CD4-positive, alpha-beta T cell treated with Interleukin-15 for 1 hour (primary cell): Measurements from ENCODE around the gene SPATA31C2.
"Not testable (repeated sequence)": the region's sequence is repeated elsewhere in the genome, so short reads cannot be mapped to it uniquely, and the experiment has no call there.

Source experiments
- DNase-seq: peaks from one replicate; pipeline ENCODE4 v3.0.0-alpha.2; 2020

Gene SPATA31C2

DNA sequence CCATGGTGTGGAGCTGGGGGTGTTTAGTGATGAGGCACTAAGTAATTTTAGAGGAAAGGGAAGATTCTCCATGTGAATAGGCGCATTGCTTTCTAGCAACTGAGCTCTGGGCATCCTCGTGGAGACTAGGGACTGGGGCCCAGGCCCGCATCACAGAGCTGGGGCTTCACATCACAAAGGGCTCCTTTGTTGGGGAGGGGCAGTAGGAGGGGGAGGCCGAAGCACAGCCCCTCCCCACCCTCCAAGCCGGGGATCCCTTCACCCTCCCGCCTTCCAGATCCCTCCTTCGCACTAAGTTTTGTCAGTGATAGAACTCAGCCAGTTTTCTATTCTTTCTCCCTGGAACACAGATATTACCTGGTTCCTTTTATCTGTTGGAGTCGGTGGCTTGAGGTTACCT lies at the start of gene SPATA31C2:
Gene SPATA31C2, minus strand, starts transcription at position 101 of the 400 bp plus-strand sequence. Its CDS starts 29 bp downstream, at position 72.
- not testable (repeated sequence) for DNase-seq

DNA sequence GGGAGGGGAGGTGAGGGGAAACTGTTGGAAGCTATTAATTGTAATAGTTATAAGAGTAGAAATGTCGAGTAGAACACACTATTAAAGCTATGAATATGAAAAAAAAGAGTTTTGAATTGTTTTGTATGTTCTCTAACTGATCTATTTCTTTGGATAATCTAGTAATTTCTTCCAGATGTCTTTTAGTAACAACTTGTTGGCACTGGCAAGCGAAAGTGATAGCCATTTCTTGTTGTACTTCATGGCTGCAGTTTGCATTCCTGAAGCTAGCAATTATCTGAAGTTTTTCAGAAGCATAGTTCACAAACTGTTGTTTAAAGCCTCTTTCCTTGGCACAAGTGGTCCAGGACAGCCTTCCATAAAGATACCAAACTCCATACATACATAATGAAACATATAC lies 49.4 kb upstream of the SPATA31C2 start:
- DNase-seq: no peak

DNA sequence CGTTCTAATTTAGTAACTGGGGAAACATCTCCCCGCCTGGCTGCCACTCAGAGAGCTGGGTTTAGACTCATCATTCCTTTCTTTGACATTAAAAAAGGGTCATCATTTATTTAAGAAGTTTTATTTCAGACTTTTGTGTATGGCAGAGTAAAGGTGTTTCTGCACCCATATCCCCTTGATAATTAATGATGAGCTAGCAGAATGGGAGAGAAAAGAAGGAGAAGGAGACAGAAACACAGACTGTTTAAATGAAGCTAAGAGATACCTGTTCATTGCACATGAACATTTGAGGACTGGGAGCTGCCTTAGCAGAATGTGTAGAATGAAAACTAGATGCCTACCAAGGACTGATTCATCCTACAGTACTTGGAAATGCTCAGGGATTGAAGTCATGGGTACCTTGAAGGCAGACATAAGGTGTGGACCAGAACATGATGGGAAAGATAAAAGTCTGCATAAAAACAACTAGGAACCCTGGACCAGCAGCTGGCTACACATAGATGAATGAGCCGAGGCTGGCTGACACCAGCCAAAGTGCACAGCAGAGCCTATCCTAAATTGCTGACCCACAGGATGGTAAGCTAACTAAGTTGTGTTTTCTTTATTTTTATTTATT lies 48.3 kb upstream of the SPATA31C2 start:
- DNase-seq: no peak

DNA sequence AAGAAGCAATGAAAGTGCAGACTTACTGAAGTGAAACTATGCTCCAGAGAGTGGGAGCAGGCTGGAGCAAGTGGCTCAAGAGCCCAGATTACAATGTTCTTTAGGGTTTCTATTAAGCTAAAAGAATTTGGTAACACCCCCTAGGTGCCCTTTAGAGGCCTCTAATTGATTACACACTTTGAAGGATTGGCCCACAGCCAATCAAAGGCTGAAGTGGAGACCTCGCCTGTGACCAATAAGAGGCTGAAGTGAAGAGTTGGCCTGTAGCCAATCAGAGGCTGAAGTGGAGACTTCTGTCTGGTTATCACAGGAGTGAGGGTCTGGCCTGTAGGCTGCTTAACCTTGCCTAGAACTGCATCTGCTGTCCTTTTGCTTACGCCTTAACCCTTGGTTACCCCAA lies 46.7 kb upstream of the SPATA31C2 start:
- DNase-seq: no peak

DNA sequence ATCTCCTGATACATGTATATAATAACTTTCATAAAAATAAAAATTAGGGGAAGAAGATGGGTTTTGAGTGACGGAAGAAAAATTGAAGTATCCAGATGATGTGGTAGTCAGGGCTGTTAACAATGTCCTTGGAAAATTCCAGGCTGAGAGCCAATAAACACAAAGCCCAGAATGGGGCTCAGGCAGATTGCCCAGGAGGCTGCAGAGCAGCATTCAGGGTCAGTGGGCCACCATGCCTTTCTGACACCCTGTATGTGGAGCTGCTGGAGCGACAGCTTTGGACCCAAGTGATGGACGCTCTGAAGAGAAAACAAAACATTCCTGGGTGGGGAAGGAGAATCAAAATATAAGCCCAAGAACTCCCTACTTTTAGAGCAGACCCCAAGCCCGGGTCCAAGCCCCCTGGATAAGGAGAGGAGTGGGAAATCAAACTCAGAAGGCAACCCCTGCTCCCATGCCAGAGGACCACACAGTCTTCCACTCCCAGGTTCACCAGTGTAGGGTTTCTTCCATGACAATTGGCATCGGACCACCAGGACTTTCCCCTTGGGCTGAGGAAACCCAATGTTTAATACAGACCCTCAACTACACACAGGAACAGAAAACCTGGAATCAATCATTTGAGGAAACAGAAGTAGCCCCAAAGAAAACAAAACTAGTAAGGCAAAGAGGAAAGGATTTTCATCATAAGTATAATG lies 45.7 kb upstream of the SPATA31C2 start:
- no peak for DNase-seq

DNA sequence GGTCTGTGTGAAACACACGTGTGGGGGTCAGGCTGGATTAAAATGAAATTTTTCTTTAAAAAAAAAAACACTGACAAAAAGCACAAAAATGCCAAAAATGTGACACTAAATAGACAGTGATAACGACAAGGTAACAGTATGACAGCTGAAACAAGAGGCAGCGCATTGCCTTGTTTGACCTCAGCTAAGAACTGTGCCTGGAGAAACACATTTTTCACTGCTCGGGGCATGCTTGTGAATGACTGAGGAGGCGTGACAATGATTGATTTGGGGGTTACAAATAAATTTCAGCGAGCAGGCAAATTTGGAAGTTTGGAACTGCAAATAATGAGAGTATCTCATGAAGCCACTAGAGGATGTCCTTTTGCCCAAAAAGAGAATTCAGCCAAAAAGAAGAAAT lies 44.2 kb upstream of the SPATA31C2 start:
- DNase-seq: no peak

DNA sequence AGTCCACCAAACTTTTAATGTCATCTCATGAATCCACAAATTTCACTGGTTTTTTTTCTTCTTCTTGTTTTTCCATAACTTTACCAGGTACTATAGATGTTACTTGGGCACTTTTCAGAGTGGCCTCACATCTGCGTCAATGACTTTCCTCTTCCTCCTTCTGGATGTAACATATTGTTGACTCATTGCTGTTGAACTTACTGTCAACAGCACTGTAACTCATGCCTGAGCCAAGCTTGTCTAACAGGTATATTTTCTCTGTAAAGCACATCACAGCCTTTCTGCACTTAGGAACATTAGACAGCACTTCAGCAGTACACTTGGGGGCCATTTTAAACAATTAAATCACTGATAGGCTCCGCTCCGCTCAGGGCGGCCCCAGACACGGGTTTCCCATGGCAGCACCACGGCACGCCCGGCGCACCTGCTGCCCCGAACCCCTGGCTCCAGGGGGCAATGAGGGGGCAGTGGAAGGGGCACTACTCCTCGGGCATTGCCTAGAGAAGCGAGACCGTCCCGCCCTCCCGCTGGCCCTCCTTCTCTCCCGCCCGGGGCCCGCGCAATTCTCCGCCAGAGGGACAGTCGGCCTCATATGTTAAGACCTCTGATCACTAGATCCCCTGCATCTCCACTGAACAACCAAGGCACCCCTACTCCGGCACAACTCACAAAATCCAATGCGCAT lies 41.9 kb upstream of the SPATA31C2 start:
- DNase-seq: no peak

DNA sequence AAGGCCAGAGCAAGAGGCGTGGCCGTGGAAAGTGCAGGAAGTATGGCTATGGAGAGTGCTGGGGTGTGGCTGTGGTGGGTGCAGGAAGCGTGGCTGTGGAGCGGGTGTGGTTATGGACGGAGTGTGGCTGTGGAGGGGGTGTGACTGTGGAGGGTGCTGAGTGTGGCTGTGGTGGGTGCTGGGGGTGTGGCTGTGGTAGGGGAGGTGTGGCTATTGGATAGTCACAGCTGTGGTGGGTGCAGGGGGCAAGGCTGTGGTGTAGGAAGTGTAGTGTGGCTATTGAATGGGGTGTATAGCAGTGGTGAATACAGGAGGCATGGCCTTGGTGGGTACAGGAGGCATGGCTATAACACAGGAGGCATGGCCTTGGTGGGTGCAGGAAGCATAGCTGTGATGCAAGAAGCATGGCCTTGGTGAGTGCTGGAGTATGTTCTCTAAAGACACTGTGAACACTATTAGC lies 40.8 kb upstream of the SPATA31C2 start:
- peak; percentile 19 for DNase-seq

DNA sequence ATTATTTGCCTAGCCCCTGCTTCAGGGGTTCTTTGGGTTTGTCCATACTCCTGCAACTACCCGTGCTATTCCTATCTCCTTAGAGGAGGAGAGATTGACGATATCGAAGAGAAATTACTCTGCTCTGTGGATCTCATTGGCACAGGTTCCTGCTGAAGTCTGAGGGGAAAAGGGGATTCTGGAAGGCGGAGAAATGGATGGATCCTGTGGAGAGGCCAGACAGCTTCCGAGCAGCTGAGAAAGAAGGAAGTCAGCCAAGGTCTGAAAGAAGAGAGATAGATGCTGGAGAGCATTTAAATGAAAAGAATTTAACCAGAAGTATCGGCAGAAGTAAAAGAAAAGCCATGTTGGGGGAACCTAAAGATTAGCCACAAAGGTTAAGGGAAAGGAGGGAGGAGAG lies 40.4 kb upstream of the SPATA31C2 start:
- no peak for DNase-seq

DNA sequence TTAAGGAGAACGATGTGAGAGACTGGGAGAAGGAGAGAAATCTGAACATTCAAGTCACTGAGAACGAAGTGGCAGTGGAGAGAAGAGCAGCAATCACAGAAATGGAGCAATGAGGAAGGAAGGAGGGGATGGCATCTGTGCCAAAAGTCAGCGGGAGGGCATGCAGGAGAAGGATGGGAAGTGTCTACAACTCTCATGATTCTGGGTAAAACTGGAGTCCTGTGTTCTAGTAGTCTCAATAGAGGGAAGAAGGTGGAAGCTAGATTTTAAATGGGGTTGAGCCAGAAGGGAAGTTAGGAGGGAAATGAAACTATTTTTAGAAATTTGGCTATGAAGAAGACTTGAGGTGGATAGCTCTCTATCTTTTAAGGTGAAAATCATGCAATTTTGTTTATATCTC lies 39.1 kb upstream of the SPATA31C2 start:
- no peak for DNase-seq

DNA sequence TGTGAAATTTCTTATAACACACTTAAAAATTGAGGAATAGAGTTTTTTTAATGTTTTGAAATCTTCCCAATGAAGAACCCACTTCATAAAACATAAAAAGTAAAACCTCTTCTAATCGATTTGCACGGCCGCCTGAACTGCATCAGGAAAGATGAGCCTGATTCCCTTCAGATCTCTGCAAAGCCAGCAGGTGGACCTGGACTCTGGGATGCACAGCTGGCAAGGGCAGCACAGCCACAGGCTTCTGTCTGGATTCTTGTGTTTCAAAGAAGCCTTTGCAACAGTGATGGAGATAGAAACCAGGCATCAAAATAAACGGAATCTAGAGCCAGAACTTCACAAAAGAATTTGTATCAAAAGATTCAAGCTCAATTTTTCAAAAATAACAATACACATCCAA lies 36.0 kb upstream of the SPATA31C2 start:
- DNase-seq: no peak

DNA sequence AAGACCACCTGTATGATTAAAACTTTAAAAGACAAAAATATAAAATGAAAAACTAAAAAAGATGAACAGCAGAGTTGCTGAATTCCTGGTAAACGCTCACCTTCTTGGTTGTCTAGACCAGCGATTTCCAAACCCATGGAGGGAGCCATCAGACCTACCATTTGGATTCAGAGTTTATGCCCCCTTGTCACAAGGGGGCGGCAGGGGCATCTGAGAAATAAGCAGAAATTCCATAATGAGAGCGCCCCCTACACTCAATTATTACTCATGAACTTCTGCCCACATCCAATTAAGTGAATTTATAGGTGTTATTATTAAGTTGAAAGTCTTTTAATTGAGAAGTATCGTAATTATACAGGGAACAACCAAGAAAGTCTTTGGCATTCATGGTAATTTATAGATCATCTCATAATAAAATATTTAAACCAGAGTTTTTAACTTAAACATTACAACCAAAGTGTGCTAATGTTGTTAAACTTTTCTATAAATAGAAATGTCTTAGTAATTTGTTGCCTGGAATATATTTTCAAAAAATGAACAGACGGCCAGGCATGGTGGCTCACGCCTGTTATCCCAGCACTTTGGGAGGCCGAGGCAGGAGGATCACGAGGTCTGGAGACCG lies 35.2 kb upstream of the SPATA31C2 start:
- DNase-seq: peak; percentile 36

DNA sequence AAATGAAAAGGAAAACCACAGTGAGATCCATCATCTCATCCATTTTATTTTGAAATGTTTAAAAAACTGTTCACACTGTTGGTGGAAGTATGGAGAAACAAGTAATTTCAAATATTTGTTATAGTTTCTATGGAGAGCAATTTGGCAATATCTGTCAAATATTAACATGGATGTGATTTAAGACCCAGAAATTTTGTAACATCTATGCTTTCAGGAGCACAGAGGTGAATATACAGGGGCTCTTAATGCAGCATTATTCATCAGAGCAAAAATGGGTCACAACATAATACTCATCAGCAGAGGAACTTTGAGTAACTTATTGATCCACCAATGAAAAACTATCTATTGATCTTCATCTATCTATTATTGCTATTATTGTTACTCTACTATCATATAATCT lies 31.4 kb upstream of the SPATA31C2 start:
- no peak for DNase-seq

DNA sequence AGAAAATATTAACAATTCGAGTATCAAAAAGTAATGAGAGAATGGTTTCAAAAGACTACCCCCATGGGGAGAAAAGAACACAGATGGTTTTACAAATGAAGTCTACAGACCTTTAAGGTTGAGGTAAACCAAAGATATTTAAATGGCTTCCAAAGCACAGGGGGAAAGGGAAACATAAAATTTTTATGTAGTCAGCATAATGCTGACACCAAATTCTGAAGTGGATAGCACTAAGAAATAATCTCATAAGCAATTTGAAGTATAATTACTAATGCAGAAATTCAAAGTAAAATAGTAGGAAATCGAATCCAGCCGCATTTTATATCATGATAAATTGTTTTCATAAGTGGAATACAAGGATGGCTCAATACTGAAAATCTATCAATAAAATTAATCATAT lies 30.3 kb upstream of the SPATA31C2 start:
- DNase-seq: no peak

DNA sequence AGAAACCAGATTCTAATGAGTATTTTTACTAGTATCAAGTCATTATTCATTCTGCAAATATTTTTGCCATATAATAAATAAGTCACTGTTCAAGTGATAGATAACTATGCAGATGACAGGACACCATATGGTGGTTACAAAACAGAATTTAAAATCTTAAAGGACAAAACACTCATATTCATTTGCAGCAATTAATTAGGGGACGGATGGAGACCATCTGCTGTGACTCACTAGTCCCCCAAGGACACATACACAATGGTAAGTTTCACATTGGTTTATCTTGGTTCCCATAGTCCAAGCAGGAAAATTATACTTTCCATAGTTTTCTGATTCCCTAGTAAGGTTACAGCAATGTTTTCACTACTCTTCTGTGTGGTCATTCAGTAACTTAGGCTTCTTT lies 28.4 kb upstream of the SPATA31C2 start:
- DNase-seq: no peak

DNA sequence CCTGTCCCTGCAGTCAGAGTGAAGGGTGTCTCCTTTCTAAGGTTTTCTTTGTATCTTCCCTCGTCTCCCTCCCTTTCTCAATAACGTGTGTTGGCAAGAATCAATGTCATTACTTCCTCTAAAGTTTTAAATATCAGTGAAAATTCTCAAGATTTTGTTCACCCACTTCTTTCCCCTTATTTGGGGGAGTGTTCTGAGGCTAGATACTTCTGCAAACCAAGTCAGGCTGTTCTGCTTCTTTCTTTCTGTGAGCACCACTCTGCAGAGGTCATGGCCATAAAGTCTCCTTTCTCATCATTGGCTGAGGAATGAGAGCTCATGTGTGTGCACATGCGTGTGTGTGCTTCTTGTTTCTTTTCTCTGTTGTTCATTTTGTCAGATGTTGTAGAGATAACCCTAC lies 26.6 kb upstream of the SPATA31C2 start:
- DNase-seq: no peak

DNA sequence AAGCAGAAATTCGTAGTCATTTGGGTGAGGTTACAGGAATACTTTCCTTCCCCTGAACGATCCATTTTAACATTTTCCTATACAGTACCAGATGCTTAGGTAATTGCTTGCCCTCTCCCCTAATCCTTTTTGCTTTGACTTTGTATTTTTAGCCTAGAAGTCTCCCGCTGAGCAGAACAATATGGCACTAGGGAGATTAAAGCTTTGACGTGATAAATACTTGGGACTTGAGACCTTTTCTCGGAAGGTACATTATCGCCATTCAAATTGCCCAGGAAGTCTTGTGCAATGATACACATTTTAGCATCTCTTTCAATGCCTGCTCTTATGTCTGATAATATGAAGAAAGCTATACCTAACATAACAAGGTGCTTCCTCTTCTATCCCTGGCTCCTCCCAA lies 22.9 kb upstream of the SPATA31C2 start:
- DNase-seq: no peak

DNA sequence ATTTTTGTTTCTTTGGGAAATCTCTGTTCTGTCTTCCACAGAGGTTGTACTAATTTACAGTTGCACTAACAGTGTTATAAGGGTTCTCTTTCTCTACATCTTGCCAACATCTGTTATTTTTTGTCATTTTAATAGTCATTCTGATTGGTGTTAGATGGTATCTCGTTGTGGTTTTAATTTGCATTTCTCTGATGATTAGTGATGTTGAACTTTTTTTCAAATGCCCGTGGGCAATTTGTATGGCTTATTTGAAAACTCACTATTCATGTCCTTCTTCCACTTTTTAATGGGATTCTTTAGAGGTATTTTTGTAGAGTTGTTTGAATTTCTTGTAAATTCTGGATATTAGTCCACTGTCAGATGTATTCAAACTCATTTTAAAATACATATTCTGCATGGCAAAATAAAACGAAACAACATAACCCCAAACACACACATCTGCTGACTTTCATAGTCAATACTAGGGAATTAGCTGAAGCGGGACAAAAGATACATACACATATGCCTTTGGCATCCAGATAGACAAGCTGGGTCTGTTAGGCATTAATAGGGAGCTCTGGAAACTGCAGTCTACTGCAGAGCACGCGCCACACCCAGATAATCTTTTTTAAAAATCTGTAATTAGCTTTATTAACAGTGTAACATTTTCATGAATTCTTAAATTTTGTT lies 5.8 kb upstream of the SPATA31C2 start:
- DNase-seq: no peak

DNA sequence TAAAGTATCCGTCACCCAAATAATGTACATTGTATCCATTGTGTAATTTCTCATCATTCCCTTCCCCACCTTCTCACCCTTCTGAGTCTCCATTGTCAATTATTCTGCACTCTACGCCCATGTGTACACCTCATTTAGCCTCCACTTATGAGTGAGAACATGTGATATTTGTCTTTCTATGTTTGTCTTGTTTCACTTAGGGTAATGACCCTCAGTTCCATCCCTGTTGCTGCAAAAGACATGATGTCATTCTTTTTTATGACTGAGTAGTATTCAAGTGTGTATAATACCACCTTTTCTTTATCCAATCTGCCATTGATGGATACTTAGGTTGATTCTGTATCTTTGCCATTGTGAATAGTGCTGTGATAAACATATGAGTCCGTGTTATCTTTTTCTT lies 4.9 kb upstream of the SPATA31C2 start:
- no peak for DNase-seq

DNA sequence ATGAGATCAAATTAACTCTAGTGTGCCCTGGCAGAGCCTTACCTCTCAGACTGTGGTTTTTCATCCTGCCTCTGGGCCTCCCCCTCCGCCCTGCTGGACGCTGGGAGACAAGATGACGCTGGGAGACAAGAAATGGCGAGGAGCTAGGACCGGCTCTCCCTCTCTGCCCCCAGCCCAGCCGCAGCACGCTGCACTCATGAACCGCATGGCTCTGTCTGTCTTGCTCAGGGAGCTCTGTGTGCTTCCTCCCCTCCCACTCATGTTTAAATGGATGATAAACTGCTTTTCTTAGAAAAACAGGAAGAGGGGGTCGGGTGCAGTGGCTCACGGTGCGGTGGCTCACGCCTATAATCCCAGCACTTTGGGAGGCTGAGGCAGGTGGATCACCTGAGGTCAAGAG lies 4.7 kb downstream of the SPATA31C2 start:
- DNase-seq: not testable (repeated sequence)

DNA sequence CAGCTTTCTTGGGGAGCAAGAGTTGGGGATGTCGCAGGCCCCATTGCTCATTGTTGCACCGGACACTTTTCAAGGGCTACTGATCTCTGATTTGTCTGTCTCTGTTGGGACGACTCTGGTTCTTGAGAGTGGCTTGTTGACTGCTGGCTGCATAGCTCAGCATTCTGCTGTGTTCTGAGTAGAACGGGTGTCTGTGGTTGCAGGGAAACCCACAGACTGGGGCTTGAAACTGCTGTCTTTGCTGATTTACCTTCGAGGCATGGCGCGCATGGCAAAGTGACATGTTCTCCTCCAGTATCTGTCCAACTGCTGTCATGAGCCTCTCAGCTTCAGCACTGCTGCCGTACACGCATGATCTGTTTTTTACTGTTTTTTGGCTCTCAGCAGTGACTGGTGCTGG lies 8.7 kb downstream of the SPATA31C2 start:
- DNase-seq: not testable (repeated sequence)

DNA sequence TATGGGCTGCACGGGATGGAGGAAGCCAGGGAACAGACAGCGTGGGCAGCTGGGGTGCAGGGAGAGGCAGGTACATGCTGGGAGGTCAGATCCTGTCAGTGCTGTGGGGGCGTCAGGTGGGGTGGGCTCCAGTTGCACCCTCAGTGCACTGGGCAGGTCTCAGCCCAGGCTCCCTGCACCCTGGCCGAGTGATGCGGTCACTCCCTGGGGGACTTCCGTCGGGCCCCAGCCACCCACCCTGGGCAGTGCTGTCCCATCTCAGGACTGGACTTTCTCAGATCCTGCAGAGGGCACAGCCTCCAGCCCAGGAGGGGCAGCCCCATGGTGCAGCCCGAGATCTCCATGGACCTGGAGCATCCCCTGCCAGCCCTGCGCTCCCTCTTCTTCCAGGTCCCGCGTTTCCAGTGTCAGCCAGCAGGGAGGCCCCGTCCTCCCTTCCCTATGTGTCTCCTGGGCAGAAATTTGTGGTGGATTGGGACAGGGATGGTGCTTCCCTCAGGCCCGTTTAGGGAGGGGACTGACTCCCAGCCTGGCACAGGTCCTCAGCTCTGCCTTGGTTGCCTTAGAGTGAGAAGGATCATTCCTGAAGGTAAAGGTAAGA lies 10.5 kb downstream of the SPATA31C2 start:
- DNase-seq: not testable (repeated sequence)

DNA sequence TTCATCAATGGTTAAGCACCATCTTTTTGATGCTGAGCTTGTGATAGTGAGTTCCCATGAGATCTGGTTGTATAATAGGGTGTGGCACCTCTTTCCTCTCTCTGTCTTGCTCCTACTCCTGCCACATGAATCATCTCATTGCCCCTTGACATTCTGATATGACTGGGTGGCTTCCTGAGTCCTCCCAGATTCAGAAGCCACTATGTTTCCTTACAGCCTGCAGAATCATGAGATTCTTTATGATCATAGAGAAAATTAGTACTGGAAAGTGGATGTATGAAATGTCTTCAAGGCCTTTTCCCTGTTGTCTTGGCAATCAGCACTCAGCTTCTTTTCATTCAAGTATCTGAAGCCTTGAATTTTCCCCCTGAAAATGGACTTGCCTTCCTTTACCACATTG lies 14.9 kb downstream of the SPATA31C2 start:
- DNase-seq: not testable (repeated sequence)
